ENCODE measurements around the gene BHLHA15. TPM values are rescaled to one million over a fixed set of nuclear protein-coding genes. Genes with fewer than 3 reads are reported as not detected.

Gene BHLHA15
- total RNA-seq, 2 experiments from 2014 or later: 0.23 to 0.47 TPM

DNA sequence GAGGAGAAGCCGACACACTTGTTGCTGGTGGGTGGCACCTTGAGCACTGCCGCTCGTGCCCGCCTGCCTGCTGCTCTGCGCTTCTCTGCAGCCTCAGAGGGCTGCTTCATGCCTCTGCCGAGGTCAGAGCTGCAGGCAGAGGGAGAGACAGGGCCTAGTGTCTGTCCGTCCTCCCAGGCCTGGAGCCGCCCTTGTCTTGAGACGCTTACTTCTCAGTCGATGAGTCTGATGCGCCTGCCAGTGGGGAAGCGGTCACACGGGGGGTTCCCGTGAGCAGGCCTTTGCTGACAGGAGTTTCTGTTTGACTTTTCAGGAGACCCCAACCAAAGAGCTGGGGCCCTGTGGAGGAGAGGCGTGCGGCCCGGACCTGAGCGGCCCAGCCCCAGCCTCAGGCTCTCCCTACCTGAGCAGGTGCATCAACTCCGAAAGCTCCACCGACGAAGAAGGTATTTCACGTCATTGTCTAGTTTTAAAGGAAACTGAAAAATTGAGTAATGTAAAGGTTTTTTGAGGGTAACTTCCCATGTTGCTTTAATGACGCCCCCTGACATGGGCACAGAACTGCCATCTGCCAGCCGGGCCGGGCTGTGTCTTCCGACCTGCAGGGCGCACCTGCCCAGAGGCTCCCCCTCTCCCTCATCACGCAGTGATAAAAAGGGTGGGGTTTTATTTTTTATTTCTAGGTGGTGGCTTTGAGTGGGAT, 7.8 kb upstream of the BHLHA15 start:
- peaks cover 55% of the 10 kb centered on the region for H3K4me1 Mint-ChIP-seq
- peaks cover 6% of the 10 kb centered on the region for H3K9me3 Mint-ChIP-seq (ENCODE audit: low read depth)
- peaks cover 41% of the 10 kb centered on the region for H3K36me3 Mint-ChIP-seq (ENCODE audit: low read depth)
- H3K4me3 Mint-ChIP-seq: no peak overlapping the region
- no peaks in the 10 kb centered on the region for H3K27me3 Mint-ChIP-seq
- ChIA-PET POLR2A (no interaction called here), CTCF (interaction anchor here (1.0 kb wide), 1 partner anchor 179 kb away, joined by 3 read pairs; no protein-coding TSS in a partner anchor)
- peak overlapping the region; percentile 88 for H3K27ac Mint-ChIP-seq
- DNase-seq (peak; percentile 30), ATAC-seq (no peak)
- intact Hi-C loops (cut with DNase I, micrococcal nuclease): loop anchor here (2.0 to 5.0 kb wide), 3 partner anchors 47 to 79 kb away; partner anchors contain the start of gene BRI3 (in 1 of the 2)

DNA sequence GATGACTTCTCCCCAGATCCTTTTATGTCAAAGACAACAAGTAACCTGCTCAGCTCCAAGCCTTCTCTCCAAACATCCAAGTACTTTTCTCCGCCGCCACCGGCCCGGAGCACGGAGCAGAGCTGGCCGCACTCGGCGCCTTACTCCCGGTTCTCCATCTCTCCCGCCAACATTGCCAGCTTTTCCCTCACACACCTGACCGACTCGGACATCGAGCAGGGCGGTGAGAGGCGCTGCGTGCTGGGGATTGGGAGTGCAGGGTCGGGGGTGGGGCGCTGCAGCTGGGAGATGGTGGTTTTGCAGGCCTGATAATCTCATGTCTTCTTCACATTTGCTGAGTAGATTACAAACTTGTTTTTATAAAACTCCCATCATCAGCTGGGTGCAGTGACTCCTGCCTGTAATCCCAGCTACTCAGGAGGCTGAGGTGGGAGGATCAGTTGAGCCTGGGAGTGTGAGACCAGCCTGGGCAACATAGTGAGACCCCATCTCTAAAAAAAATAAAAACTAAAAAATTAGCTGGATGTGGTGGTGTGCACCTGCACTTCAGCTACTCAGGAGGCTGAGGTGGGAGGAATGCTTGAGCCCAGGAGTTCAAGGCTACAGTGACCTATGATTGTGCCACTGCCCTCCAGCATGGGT, 7.2 kb upstream of the BHLHA15 start:
- Mint-ChIP-seq H3K27me3 (no peaks in the 10 kb centered on the region), H3K36me3 (ENCODE audit: low read depth) (peaks cover 38% of the 10 kb centered on the region), H3K9me3 (ENCODE audit: low read depth) (peaks cover 4% of the 10 kb centered on the region), H3K4me1 (peaks cover 53% of the 10 kb centered on the region), H3K4me3 (no peak overlapping the region), H3K27ac (no peak overlapping the region)
- CTCF ChIA-PET: no interaction called here
- DNase-seq: no peak
- intact Hi-C loops (cut with DNase I, micrococcal nuclease): loop anchor here (2.0 to 5.0 kb wide), 3 partner anchors 47 to 78 kb away; partner anchors contain the start of gene BRI3 (in 1 of the 2)
- ATAC-seq: no peak
- POLR2A ChIA-PET: no interaction called here

DNA sequence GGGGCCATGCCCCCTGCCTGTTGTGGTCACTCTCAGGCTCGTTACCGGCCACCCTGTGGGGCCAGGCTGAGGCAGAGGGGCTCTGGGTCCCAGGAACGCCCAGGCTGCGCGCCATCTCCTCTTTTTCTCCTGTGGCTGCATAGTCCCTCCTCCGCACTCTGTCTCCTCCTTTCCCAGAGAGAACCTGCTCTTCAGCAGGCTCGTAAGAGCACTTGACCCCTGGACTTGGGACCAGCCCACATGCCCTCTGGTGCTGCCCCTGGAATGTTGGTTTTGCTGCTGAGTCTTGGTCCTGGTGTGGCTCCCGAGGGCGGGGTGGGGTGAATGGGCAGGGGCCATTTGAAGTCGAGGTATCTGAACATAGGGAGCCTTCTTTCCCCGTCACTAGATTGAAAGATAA, 6.6 kb upstream of the BHLHA15 start:
- H3K9me3 Mint-ChIP-seq (ENCODE audit: low read depth): peaks cover 2% of the 10 kb centered on the region
- intact Hi-C loops (cut with DNase I, micrococcal nuclease): loop anchor here in 1 of 2 experiments (5.0 kb wide), 2 partner anchors 72 to 78 kb away; partner anchors contain the start of gene BRI3
- DNase-seq (no peak), ATAC-seq (no peak)
- peaks cover 49% of the 10 kb centered on the region for H3K4me1 Mint-ChIP-seq
- no peaks in the 10 kb centered on the region for H3K27me3 Mint-ChIP-seq
- no peak overlapping the region for H3K4me3 Mint-ChIP-seq
- H3K27ac Mint-ChIP-seq: no peak overlapping the region
- peaks cover 34% of the 10 kb centered on the region for H3K36me3 Mint-ChIP-seq (ENCODE audit: low read depth)
- ChIA-PET POLR2A (no interaction called here), CTCF (no interaction called here)

DNA sequence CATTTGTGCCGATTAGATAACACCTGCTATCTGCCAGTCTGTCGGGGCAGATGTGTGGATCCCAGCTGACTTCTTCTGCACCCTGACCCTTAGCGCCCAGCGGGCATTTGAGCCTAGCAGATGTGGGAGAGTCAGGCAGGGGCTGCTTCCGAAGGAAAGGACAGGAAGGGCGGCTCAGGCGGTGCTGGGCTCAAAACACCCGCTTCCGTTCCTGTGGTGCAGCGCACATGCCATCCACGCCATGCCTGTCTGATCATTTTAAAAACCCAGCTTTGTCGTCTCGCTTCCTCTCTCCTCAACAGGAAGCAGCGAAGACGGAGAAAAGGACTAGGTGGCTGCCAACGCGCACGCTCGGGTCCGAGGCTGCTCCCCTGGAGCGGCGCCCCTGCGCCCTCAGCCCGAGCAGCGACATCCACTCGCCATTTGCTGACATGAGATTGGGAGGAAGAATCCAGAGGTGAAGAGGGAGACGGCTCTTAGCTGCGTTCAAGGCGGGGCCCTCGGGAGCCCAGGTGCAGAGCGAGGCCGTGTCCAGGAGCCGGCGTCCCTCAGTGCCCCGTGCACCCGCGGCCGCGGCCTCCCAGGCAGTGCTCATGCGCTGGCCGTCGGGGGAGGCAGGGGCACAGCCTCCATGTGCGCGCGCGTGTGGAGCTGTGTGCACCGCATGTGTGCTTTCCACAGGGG, 5.9 kb upstream of the BHLHA15 start:
- Mint-ChIP-seq H3K36me3 (ENCODE audit: low read depth) (peaks cover 30% of the 10 kb centered on the region), H3K27me3 (no peaks in the 10 kb centered on the region), H3K4me3 (no peak overlapping the region), H3K9me3 (ENCODE audit: low read depth) (no peaks in the 10 kb centered on the region), H3K27ac (no peak overlapping the region), H3K4me1 (peaks cover 45% of the 10 kb centered on the region)
- ChIA-PET POLR2A (no interaction called here), CTCF (interaction anchor here (0.6 kb wide), 1 partner anchor 39 kb away, joined by 3 read pairs; no protein-coding TSS in a partner anchor)
- intact Hi-C loops (cut with DNase I, micrococcal nuclease): no loop called here
- ATAC-seq (no peak), DNase-seq (no peak)

DNA sequence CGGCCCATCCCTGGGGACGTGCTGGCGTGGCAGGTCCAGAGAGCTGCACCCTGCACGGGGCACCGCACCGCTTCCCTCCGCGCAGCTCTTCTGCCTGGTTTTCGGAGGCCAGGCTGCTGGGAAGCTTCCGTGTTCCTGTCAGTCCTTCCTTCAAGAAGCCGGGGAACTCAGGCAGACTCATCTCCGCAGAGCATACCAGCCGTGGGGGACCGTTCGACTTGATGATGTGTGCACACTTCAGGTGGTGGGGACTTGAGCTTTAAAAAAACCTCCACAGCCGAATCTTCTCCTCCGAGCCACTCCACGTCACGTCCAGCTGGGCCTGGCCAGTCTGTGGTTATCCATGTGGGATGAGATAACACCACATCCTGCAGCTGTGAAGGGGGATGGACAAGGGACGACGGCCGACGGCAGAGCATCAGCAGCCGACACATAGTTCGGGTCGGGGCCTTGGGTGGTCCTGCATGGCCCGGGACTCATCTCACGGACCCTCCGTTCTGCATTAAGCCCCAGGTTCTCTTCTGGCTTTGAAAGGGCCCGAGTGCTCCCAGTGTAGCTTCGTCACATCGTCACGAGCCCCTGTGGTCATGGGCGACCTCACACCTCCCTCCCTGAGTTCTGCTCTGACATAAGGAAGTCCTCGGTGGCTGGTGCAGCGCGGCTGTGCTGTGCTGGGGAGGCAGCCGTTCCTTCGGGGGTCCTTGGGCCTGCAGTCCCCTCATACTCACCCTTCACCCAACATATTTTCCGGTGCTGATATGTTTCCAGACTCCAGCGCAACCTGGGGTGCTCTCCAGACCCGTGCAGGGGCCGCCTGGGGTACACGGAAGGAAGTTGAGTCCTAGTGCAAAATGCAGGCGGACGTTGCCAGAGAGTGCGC, 4.5 kb upstream of the BHLHA15 start:
- ATAC-seq (no peak), DNase-seq (no peak)
- H3K27me3 Mint-ChIP-seq: no peaks in the 10 kb centered on the region
- no peak overlapping the region for H3K27ac Mint-ChIP-seq
- ChIA-PET CTCF (no interaction called here), POLR2A (no interaction called here)
- no peaks in the 10 kb centered on the region for H3K9me3 Mint-ChIP-seq (ENCODE audit: low read depth)
- no peak overlapping the region for H3K4me3 Mint-ChIP-seq
- H3K4me1 Mint-ChIP-seq: peaks cover 32% of the 10 kb centered on the region
- H3K36me3 Mint-ChIP-seq (ENCODE audit: low read depth): peaks cover 27% of the 10 kb centered on the region
- intact Hi-C loops (cut with DNase I, micrococcal nuclease): no loop called here

DNA sequence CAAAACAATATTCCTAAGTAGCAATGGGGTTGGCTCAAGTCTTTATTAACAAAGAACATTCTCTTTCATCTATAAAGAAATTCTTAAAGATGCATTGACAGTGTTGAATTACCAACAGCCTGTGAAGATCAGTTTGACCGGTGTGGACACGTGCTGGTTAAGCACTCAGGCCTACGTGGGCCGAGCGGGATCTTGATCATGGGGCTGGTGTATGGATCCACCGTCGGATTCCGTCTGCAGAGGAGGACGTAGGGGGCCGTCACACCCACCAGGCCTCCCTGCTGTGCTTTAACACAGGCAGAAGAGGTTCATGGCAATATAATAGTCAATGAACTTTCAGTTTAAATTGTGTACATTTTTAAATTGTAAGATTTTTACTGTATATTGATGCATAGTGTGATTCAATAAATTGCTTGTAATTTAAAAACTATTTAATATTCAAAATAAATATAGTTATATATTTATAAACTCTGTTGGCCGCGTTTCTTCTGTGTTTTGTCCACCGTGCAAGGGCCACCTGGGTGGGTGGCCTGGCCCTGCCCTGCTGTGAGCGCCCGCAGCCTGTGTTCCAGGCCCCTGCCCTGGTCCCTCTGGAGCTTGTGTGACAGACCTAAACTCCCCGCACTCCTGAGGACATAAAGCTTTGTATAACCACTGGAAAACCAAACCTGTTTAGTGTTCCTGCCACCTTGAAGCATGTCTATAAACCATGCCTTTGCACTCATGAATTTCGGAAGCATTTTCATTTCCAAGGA, 1.9 kb upstream of the BHLHA15 start:
- ATAC-seq (no peak), DNase-seq (no peak)
- Mint-ChIP-seq H3K27me3 (no peaks in the 10 kb centered on the region), H3K4me1 (peaks cover 10% of the 10 kb centered on the region), H3K27ac (no peak overlapping the region), H3K36me3 (ENCODE audit: low read depth) (peaks cover 24% of the 10 kb centered on the region), H3K9me3 (ENCODE audit: low read depth) (no peaks in the 10 kb centered on the region), H3K4me3 (peak overlapping the region; percentile 21)
- POLR2A ChIA-PET: no interaction called here
- CTCF ChIA-PET: no interaction called here
- intact Hi-C loops (cut with DNase I, micrococcal nuclease): no loop called here

DNA sequence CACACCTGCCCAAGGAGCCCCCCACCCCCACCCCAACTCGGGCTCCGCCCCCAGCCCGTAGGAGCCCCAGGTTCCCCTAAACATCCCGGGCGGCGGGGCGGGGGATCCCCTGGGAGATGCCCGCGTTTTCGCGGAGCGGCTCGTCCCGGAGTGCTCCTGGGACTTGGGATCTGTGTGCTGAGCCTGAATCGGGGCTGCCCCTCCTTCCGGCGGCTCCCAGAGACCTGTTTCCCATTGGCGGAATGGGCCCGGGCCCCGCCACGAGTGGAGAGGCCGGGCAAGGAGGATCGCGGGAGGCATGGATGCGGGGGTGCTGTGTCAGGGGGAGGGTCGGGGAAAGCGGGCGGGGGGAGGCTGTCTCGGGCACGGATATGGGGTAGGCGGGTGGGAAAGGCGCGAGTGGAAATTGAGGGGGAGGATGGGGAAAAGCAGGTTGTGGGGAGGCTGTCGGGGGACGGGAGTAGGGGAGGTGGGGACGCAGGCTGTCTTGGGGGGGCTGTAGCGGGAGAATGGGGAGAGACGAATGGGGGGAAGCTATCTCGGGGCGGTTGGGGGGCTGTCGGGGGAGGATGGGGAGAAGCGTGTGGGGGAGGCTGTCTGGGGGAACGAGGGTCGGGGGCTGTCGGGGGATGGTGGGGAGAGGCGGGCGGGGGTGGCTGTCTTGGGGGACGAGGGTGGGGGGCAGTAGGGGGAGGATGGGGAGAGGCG, 572 bp upstream of the BHLHA15 start:
- DNase-seq (no peak), ATAC-seq (no peak)
- H3K27me3 Mint-ChIP-seq: no peaks in the 10 kb centered on the region
- peaks cover 15% of the 10 kb centered on the region for H3K36me3 Mint-ChIP-seq (ENCODE audit: low read depth)
- H3K9me3 Mint-ChIP-seq (ENCODE audit: low read depth): no peaks in the 10 kb centered on the region
- no peak overlapping the region for H3K4me3 Mint-ChIP-seq
- POLR2A ChIA-PET: interaction anchor here (0.6 kb wide), 1 partner anchor 62 kb away, joined by 3 read pairs; no protein-coding TSS in a partner anchor
- peaks cover 3% of the 10 kb centered on the region for H3K4me1 Mint-ChIP-seq
- H3K27ac Mint-ChIP-seq: no peak overlapping the region
- intact Hi-C loops (cut with DNase I, micrococcal nuclease): loop anchor here in 1 of 2 experiments (2.0 kb wide), 1 partner anchor 190 kb away; the partner anchor contains the start of gene BAIAP2L1
- CTCF ChIA-PET: no interaction called here

DNA sequence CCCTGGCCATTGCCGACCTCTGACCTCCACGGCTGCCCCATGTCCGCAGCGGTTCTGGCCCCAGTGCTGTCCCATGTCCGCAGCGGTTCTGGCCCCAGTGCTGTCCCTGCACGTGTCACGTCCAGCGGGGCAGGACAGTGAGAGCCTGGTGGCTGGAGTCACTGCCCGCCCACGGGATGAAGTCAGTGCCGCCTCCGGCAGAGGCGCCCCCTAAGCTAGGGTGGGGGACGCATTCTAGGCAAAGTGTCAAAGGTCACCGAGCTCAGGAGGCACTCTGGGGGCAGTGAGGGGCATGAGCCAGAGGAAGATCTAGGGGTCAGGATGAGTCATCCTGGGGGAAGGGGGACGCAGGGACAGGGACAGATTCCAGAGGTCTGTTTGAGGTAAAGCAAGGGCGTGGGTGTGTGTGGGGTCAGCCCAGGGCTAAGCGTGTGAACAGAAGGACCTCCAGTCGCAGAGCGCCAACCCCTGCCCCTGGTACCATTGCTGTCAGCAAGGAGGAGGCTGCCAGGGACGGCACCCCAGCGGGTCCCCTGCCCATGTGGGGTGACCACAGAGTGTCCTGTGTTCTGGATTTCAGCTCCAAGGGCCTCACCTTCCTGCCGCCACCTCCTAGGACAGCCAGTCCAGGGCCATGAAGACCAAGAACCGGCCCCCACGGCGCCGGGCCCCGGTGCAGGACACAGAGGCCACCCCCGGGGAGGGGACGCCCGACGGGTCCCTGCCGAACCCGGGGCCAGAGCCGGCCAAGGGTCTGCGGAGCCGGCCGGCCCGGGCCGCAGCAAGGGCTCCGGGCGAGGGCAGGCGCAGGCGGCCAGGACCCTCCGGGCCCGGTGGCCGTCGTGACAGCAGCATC, 665 bp downstream of the BHLHA15 start:
- CTCF ChIA-PET: no interaction called here
- Mint-ChIP-seq H3K4me1 (peaks cover 3% of the 10 kb centered on the region), H3K4me3 (peak overlapping the region; percentile 51), H3K9me3 (ENCODE audit: low read depth) (no peaks in the 10 kb centered on the region), H3K36me3 (ENCODE audit: low read depth) (peaks cover 5% of the 10 kb centered on the region), H3K27me3 (no peaks in the 10 kb centered on the region), H3K27ac (no peak overlapping the region)
- intact Hi-C loops (cut with DNase I, micrococcal nuclease): loop anchor here in 1 of 2 experiments (2.0 kb wide), 1 partner anchor 189 kb away; the partner anchor contains the start of gene BAIAP2L1
- DNase-seq (no peak), ATAC-seq (no peak)
- POLR2A ChIA-PET: no interaction called here

DNA sequence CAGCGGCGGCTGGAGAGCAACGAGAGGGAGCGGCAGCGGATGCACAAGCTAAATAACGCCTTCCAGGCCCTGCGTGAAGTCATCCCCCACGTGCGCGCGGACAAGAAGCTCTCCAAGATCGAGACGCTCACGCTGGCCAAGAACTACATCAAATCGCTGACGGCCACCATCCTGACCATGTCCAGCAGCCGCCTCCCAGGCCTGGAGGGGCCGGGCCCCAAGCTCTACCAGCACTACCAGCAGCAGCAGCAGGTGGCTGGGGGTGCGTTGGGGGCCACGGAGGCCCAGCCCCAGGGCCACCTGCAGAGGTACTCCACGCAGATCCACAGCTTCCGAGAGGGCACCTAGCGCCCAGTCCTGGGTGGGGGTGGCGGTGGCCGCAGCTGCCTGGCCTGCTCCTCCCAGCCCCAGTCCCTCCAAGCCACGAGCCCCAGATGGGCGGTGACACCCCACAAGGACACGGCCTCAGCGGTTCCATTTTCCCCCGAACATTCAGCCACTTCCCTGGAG, 1.3 kb downstream of the BHLHA15 start:
- CTCF ChIA-PET: no interaction called here
- ATAC-seq: no peak
- peaks cover 2% of the 10 kb centered on the region for H3K36me3 Mint-ChIP-seq (ENCODE audit: low read depth)

More for the DNA sequence above, 1.3 kb downstream of the BHLHA15 start:
- Mint-ChIP-seq H3K27ac (no peak overlapping the region), H3K4me1 (peaks cover 3% of the 10 kb centered on the region), H3K9me3 (ENCODE audit: low read depth) (no peaks in the 10 kb centered on the region), H3K4me3 (no peak overlapping the region), H3K27me3 (no peaks in the 10 kb centered on the region)
- intact Hi-C loops (cut with DNase I, micrococcal nuclease): no loop called here
- POLR2A ChIA-PET: no interaction called here
- DNase-seq: no peak
